ENCODE measurements around the gene GFPT1. TPM values are rescaled to one million over a fixed set of nuclear protein-coding genes. Genes with fewer than 3 reads are reported as not detected.

GFPT1 gene
- total RNA-seq, 1 donor from 2014 or later: 126 TPM

DNA sequence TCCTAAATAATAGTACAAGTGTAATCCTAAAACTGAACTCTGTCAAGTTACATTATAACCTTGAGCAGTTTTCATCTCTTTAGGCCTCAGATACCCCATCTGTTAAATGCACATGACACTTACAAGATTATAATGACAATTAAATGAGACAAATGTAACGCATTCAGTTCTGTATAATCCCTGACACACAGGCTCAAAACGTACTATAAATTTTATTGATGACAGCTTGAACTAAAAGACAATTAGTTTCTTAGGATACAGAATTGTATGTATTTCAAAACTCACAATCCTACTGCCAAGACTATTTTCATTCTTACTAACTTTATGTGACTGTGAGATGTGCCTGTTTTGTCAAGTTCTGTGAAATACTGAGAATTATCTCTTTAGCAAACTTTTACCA, 56.2 kb downstream of the GFPT1 start:
- Histone ChIP-seq H3K27ac (ENCODE audit: low read depth, low read length) (no peak overlapping the region), H3K9ac (ENCODE audit: low read length) (no peak overlapping the region), H3K4me1 (ENCODE audit: insufficient read depth, low read length) (no peaks in the 10 kb centered on the region), H4K20me1 (ENCODE audit: insufficient read depth, low read length) (peaks cover 35% of the 10 kb centered on the region), H3K4me3 (ENCODE audit: insufficient read depth, low read depth, low read length) (no peak overlapping the region), H3K9me3 (ENCODE audit: insufficient read depth, low read depth, low read length) (no peaks in the 10 kb centered on the region), H3K79me2 (ENCODE audit: insufficient read depth, low read length) (no peaks in the 10 kb centered on the region), H3K4me2 (ENCODE audit: low read length) (no peak overlapping the region), H3K27me3 (ENCODE audit: insufficient read depth, low read length) (no peaks in the 10 kb centered on the region), H2AFZ (ENCODE audit: low read depth, low read length) (no peak overlapping the region), H3K36me3 (ENCODE audit: insufficient read depth, low read length) (peaks cover 59% of the 10 kb centered on the region)
- H3K4me3 Mint-ChIP-seq (ENCODE audit: unreplicated experiment): no peak overlapping the region
- peaks cover 26% of the 10 kb centered on the region for H3K36me3 Mint-ChIP-seq (ENCODE audit: low read depth, unreplicated experiment)
- H3K27ac Mint-ChIP-seq (ENCODE audit: unreplicated experiment): no peak overlapping the region
- H3K9me3 Mint-ChIP-seq (ENCODE audit: unreplicated experiment): no peaks in the 10 kb centered on the region
- DNase-seq (ENCODE audit: low read depth) (no peak), FAIRE-seq (no peak)
- no peak for TF ChIP-seq EZH2 (IDR thresholded peaks at IDR 0.05; ENCODE audit: insufficient read depth, low read length)
- TF ChIP-seq, protein P1, sequence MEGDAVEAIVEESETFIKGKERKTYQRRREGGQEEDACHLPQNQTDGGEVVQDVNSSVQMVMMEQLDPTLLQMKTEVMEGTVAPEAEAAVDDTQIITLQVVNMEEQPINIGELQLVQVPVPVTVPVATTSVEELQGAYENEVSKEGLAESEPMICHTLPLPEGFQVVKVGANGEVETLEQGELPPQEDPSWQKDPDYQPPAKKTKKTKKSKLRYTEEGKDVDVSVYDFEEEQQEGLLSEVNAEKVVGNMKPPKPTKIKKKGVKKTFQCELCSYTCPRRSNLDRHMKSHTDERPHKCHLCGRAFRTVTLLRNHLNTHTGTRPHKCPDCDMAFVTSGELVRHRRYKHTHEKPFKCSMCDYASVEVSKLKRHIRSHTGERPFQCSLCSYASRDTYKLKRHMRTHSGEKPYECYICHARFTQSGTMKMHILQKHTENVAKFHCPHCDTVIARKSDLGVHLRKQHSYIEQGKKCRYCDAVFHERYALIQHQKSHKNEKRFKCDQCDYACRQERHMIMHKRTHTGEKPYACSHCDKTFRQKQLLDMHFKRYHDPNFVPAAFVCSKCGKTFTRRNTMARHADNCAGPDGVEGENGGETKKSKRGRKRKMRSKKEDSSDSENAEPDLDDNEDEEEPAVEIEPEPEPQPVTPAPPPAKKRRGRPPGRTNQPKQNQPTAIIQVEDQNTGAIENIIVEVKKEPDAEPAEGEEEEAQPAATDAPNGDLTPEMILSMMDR (IDR thresholded peaks at IDR 0.05; ENCODE audit: insufficient read depth, low read depth, low read length): no peak
- no peaks in the 10 kb centered on the region for H3K27me3 Mint-ChIP-seq (ENCODE audit: low read depth, unreplicated experiment)
- no peaks in the 10 kb centered on the region for H3K4me1 Mint-ChIP-seq (ENCODE audit: low read depth, unreplicated experiment)

DNA sequence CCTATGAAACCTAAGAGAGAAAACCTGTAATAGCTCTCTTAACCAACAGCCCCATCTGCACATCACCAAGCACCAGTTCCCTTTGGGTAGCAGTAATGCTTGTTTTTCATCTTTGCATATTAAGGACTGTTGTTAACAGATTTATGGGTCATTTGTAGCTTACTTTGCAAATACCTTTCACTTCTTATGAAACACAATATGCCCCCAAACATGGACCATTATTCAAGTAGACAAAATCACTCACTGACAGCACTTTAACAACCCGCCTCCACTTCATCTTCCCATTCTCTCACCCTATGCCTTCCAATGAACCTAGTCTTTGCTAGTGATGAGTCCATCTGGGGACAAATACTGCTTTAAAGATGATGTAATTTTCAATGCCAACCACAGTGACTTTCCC, 64.4 kb downstream of the GFPT1 start:
- Histone ChIP-seq H2AFZ (ENCODE audit: low read depth, low read length) (no peak overlapping the region), H3K27ac (ENCODE audit: low read depth, low read length) (no peak overlapping the region), H3K27me3 (ENCODE audit: insufficient read depth, low read length) (no peaks in the 10 kb centered on the region), H3K4me2 (ENCODE audit: low read length) (no peak overlapping the region), H3K9ac (ENCODE audit: low read length) (no peak overlapping the region), H3K9me3 (ENCODE audit: insufficient read depth, low read depth, low read length) (no peaks in the 10 kb centered on the region), H3K4me1 (ENCODE audit: insufficient read depth, low read length) (no peaks in the 10 kb centered on the region), H3K36me3 (ENCODE audit: insufficient read depth, low read length) (peaks cover 38% of the 10 kb centered on the region), H4K20me1 (ENCODE audit: insufficient read depth, low read length) (peaks cover 15% of the 10 kb centered on the region), H3K4me3 (ENCODE audit: insufficient read depth, low read depth, low read length) (no peak overlapping the region), H3K79me2 (ENCODE audit: insufficient read depth, low read length) (no peaks in the 10 kb centered on the region)
- no peak for DNase-seq (ENCODE audit: low read depth)
- FAIRE-seq: no peak
- Mint-ChIP-seq H3K27ac (ENCODE audit: unreplicated experiment) (no peak overlapping the region), H3K9me3 (ENCODE audit: unreplicated experiment) (no peaks in the 10 kb centered on the region), H3K36me3 (ENCODE audit: low read depth, unreplicated experiment) (peaks cover 15% of the 10 kb centered on the region), H3K27me3 (ENCODE audit: low read depth, unreplicated experiment) (no peaks in the 10 kb centered on the region), H3K4me1 (ENCODE audit: low read depth, unreplicated experiment) (peaks cover 7% of the 10 kb centered on the region), H3K4me3 (ENCODE audit: unreplicated experiment) (no peak overlapping the region)
- TF ChIP-seq, protein P1 (IDR thresholded peaks at IDR 0.05; ENCODE audit: insufficient read depth, low read depth, low read length): no peak
- TF ChIP-seq EZH2 (IDR thresholded peaks at IDR 0.05; ENCODE audit: insufficient read depth, low read length): no peak

DNA sequence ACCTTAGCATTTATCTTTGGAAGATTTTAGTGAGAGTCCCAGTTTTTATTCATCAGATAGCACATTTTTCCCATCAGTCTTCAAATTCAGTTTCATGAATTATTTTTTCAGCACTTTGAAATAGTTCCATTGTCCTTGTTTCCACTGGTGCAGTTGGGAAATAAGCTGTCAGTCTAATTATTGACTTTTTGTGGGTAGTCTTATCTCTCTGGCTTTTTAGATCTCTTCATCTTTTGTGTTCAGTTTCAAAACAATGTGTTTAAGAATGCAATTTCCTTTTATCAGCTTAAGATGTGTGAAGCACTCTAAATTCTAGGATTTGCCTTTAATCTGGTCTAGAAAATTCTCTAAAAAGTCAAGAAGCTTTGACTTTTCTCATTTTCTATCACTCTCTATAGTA, 70.5 kb downstream of the GFPT1 start:
- Histone ChIP-seq H3K27me3 (ENCODE audit: insufficient read depth, low read length) (no peaks in the 10 kb centered on the region), H3K4me2 (ENCODE audit: low read length) (no peak overlapping the region), H3K4me3 (ENCODE audit: insufficient read depth, low read depth, low read length) (no peak overlapping the region), H3K36me3 (ENCODE audit: insufficient read depth, low read length) (peaks cover 5% of the 10 kb centered on the region), H3K27ac (ENCODE audit: low read depth, low read length) (no peak overlapping the region), H2AFZ (ENCODE audit: low read depth, low read length) (no peak overlapping the region), H3K79me2 (ENCODE audit: insufficient read depth, low read length) (no peaks in the 10 kb centered on the region), H4K20me1 (ENCODE audit: insufficient read depth, low read length) (peaks cover 5% of the 10 kb centered on the region), H3K9ac (ENCODE audit: low read length) (no peak overlapping the region), H3K9me3 (ENCODE audit: insufficient read depth, low read depth, low read length) (no peaks in the 10 kb centered on the region), H3K4me1 (ENCODE audit: insufficient read depth, low read length) (no peaks in the 10 kb centered on the region)
- peaks cover 4% of the 10 kb centered on the region for H3K9me3 Mint-ChIP-seq (ENCODE audit: unreplicated experiment)
- peaks cover 7% of the 10 kb centered on the region for H3K4me1 Mint-ChIP-seq (ENCODE audit: low read depth, unreplicated experiment)
- no peak overlapping the region for H3K4me3 Mint-ChIP-seq (ENCODE audit: unreplicated experiment)
- TF ChIP-seq, protein P1 (IDR thresholded peaks at IDR 0.05; ENCODE audit: insufficient read depth, low read depth, low read length): no peak
- TF ChIP-seq EZH2 (IDR thresholded peaks at IDR 0.05; ENCODE audit: insufficient read depth, low read length): no peak
- H3K27me3 Mint-ChIP-seq (ENCODE audit: low read depth, unreplicated experiment): no peaks in the 10 kb centered on the region
- FAIRE-seq: no peak
- H3K36me3 Mint-ChIP-seq (ENCODE audit: low read depth, unreplicated experiment): peaks cover 26% of the 10 kb centered on the region
- DNase-seq (ENCODE audit: low read depth): no peak
- no peak overlapping the region for H3K27ac Mint-ChIP-seq (ENCODE audit: unreplicated experiment)

All from astrocyte (in vitro differentiated cells and primary cell).